ENCODE results near the gene NFKBIZ.
A peak's percentile ranks its signal among the peaks of the same experiment; 100 is the strongest.

- no peak for TF ChIP-seq POLR2A (IDR thresholded peaks at IDR 0.05; ENCODE audit: low read depth, low read length)
- TF ChIP-seq POLR2AphosphoS5 (IDR thresholded peaks at IDR 0.05; ENCODE audit: low read depth, low read length): no peak
- TF ChIP-seq TAF1 (IDR thresholded peaks at IDR 0.05; ENCODE audit: low read depth, low read length): no peak
- no peak for TF ChIP-seq POU2F2 (IDR thresholded peaks at IDR 0.05; ENCODE audit: low read depth, low read length)
- TF ChIP-seq SPI1 (IDR thresholded peaks at IDR 0.05; ENCODE audit: low read depth, low read length): 0 out of 2 replicates have a peak, but pooled peaks have one; percentile 11
These were observed 52.7 kb downstream of the NFKBIZ start for GRCh38 chr3:101902041-101902440.
